ENCODE results near the gene CDH3. TPM values are rescaled to one million over a fixed set of nuclear protein-coding genes. Genes with fewer than 3 reads are reported as not detected.
A peak's percentile ranks its signal among the peaks of the same experiment; 100 is the strongest.

The CDH3 gene
- polyA plus RNA-seq, 6 donors from 2014 or later = 0.25 TPM; not detected in 5

DNA sequence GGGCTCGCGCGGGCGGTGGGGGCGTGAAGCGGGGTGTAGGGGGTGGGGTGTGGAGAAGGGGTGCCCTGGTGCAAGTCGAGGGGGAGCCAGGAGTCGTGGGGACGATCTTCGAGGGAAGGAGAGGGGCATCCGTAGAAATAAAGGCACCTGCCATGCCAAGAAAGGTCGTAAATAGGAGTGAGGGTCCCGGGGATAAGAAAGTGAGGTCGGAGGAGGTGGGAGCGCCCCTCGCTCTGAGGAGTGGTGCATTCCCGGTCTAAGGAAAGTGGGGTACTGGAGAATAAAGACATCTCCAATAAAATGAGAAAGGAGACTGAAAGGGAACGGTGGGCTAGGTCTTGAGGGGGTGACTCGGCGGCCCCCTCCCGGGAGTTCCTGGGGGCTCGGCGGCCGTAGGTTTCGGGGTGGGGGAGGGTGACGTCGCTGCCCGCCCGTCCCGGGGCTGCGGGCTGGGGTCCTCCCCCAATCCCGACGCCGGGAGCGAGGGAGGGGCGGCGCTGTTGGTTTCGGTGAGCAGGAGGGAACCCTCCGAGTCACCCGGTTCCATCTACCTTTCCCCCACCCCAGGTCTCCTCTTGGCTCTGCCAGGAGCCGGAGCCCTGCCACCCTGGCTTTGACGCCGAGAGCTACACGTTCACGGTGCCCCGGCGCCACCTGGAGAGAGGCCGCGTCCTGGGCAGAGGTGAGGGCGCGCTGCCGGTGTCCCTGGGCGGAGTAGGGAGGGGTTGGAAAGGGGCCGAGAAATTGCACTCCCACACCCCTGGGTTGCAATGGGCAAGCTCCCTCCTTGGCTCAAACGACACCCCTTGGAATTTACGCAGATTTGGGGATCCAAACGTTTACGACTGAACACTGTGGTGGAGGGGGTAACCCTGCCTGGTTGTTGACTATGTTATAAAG, 92.9 kb downstream of the CDH3 start:
- no peak for DNase-seq
- no peaks in the 10 kb centered on the region for H3K36me3 Mint-ChIP-seq

DNA sequence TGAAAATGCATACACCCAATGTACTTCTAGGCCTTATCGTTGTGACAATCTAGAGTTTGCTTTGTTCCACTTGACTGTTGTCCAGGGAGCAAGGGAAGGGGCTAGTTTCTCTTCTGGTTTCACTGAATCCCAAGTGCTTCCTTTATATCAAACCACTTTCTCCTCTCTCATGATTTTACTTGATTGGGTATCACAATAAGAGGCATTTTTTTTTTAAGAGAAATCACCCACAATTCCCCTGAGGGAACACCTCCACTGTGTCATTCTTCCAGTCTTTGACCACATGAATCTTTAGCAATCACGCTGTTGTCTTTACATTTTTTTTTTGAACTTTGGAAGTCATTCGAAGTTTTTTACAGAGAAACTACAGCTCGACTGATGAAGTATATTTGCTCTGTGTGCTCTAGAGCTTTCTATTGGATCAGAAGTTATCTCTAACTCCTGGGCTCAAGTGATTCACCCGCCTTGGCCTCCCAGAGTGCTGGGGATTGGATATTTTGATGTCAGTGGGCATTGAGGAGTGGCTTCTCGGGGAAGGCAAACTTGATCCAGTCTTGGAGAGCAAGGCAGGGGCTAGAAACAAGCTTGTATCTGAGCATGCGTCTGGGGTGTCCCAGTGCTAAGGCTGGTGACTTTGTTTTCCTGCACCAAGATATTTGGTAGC, 95.0 kb downstream of the CDH3 start:
- H3K27ac Mint-ChIP-seq = peak overlapping the region in 1 of 6 donors; percentile 28
- H3K4me1 Mint-ChIP-seq = peaks cover 22 to 32% (median 24%) of the 10 kb centered on the region in 3 donors
- DNase-seq = no peak
- peaks cover 34 to 54% (median 39%) of the 10 kb centered on the region in 3 donors for H3K27me3 Mint-ChIP-seq
- peaks cover 0 to 7% (median 0%) of the 10 kb centered on the region in 7 donors for H3K9me3 Mint-ChIP-seq
- H3K36me3 Mint-ChIP-seq = no peaks in the 10 kb centered on the region
- no peak overlapping the region for H3K4me3 Mint-ChIP-seq
- no peak for ATAC-seq (ENCODE audit: low read depth in 2 of 2)

More for the DNA sequence above, 92.9 kb downstream of the CDH3 start:
- peak overlapping the region in 5 of 8 donors; percentile 29 to 69 (median 58) for H3K4me3 Mint-ChIP-seq
- ATAC-seq (ENCODE audit: low read depth in 2 of 2) = no peak
- peaks cover 22 to 32% (median 24%) of the 10 kb centered on the region in 3 donors for H3K4me1 Mint-ChIP-seq
- no peak overlapping the region for H3K27ac Mint-ChIP-seq
- H3K27me3 Mint-ChIP-seq = peaks cover 34 to 59% (median 47%) of the 10 kb centered on the region in 3 donors
- H3K9me3 Mint-ChIP-seq = peaks cover 0 to 7% (median 0%) of the 10 kb centered on the region in 7 donors

DNA sequence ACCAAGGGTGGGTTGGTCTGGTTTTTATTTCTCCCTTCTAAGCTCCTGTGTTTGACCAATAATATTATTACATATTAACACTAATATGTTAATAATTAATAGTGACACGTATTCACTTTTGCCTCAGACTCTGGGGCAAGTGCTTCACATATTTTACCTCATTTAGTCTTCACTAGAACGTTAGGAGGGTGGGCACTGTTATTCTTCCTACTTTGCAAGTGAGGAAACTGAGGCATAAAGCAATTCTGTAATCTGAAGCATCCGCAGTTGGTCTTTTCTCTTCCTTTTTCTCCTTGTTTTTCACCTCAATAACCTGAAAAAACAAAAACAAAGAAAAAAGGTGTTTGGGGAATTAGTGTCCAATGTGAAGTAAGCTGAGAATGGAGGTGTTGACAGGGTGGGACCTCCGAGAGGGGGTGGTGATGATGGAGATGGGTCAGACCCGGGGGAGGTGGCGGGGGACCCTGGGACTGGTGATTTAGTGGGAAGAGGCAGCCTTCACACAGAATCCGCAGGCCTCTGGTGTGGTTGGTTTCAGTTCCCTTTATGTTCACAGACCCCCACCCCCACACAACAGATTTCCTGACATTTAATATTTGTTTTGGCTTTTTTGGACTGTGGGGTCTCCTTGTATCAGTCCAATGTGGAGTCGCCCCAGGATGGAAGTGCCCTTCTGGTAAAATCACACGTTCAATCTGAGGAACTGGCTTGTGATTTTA, 95.7 kb downstream of the CDH3 start:
- Mint-ChIP-seq H3K36me3 (no peaks in the 10 kb centered on the region), H3K27ac (peak overlapping the region in 2 of 6 donors; percentile 28 to 71), H3K4me1 (peaks cover 22 to 32% (median 24%) of the 10 kb centered on the region in 3 donors), H3K9me3 (peaks cover 0 to 6% (median 0%) of the 10 kb centered on the region in 7 donors), H3K4me3 (peak overlapping the region in 3 of 8 donors; percentile 42 to 70 (median 60)), H3K27me3 (peaks cover 32 to 51% (median 35%) of the 10 kb centered on the region in 3 donors)
- no peak for DNase-seq
- ATAC-seq (ENCODE audit: low read depth in 2 of 2) = peak in 1 of 2 donors; percentile 59

DNA sequence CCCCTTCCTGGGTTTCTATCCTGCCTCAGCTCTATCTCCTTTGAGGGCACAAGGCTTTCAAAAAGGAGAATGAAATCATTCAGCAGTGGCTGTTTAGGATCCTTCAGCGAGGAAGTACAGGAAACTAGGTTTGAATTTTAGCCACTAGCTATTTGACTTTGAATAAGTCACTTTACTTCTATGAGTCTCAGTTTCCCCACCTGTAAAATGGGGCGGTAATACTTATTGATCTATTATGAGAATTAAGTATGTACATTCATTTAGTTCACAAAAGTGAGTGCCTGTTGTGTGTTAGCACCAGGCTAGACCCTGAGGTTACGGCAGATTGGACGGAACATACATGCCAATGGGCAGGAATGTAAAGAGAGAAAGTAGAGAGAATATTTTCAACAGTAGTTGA, 98.6 kb downstream of the CDH3 start:
- Mint-ChIP-seq H3K27ac (no peak overlapping the region), H3K9me3 (no peaks in the 10 kb centered on the region), H3K4me3 (no peak overlapping the region), H3K27me3 (peaks cover 11 to 36% (median 17%) of the 10 kb centered on the region in 3 donors), H3K36me3 (no peaks in the 10 kb centered on the region), H3K4me1 (peaks cover 14 to 24% (median 14%) of the 10 kb centered on the region in 3 donors)
- DNase-seq (no peak), ATAC-seq (ENCODE audit: low read depth in 2 of 2) (no peak)

DNA sequence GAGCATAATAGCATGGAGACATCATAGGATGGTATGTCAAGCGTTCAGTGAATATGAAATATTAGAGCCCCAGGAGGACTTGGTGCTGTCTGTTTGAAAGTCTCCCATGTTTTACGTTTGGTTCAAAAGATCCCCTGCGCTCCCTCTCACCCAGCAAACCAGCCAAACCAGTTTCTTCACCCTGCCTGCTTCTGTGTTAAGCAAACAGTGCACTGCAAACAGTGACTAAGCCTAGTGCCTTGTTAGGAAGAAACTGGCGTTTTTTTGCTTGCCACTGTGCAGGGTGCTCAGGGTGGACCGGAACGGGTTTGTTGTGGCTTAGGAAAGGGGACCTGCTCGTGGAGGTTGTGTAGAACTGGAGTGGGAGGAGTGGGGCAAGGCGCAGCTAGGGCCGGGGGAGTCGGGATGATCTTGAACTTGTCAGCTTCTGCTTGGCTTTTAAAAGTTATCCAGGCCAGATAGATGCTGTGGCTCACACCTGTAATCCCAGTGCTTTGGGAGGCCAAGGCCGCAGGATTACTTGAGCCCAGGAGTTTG, 99.7 kb downstream of the CDH3 start:
- DNase-seq (no peak), ATAC-seq (ENCODE audit: low read depth in 2 of 2) (no peak)
- H3K4me1 Mint-ChIP-seq = peaks cover 13 to 20% (median 14%) of the 10 kb centered on the region in 3 donors
- H3K27me3 Mint-ChIP-seq = peaks cover 19 to 35% (median 22%) of the 10 kb centered on the region in 3 donors
- H3K4me3 Mint-ChIP-seq = no peak overlapping the region
- no peaks in the 10 kb centered on the region for H3K36me3 Mint-ChIP-seq
- no peaks in the 10 kb centered on the region for H3K9me3 Mint-ChIP-seq
- peak overlapping the region in 1 of 6 donors; percentile 17 for H3K27ac Mint-ChIP-seq

DNA sequence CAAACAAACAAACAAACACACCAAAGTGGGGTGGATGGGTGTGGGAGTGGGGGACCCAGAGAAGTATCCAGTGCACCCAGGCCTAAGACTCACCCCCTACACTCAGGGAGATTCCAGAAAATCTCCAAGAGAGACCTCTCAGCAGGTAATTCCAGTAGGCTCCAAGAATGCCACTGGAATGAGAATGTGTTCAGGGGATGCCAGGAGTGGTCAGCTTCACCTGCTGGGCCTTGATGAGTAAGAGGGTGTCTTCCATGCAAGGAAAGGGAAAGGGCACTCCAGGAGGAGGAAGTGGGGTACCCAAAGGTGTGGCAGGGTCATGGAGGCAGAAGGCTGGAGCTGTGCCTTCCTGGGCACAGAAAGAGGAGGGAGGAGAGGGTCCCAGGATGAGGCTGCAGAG, 101.8 kb downstream of the CDH3 start:
- ATAC-seq (ENCODE audit: low read depth in 2 of 2) (no peak), DNase-seq (no peak)
- H3K27ac Mint-ChIP-seq = no peak overlapping the region
- peaks cover 18 to 37% (median 19%) of the 10 kb centered on the region in 3 donors for H3K27me3 Mint-ChIP-seq
- peaks cover 0 to 2% (median 0%) of the 10 kb centered on the region in 3 donors for H3K4me1 Mint-ChIP-seq
- H3K36me3 Mint-ChIP-seq = no peaks in the 10 kb centered on the region
- H3K4me3 Mint-ChIP-seq = no peak overlapping the region
- H3K9me3 Mint-ChIP-seq = no peaks in the 10 kb centered on the region

DNA sequence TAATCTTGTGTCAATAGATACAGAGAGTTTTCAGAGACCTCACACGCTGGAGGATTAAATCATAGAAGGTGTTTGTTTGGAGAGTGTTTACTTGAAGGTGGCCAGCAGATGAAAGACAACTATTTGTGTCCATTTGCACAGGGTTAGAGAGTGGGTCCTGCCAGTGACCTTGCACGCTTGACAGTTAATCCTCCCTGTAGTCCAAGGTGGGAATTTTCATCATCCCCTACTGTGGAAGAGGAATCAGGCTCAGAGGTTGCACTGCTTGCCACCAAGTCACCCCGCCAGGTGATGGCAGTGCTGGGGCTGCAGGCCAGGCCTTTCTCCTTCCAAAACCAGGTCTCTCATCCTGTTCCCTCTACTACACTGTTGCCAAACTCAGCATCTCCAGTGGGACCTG, 104.3 kb downstream of the CDH3 start:
- DNase-seq = no peak
- H3K36me3 Mint-ChIP-seq = no peaks in the 10 kb centered on the region
- no peaks in the 10 kb centered on the region for H3K9me3 Mint-ChIP-seq
- H3K27me3 Mint-ChIP-seq = peaks cover 10 to 31% (median 19%) of the 10 kb centered on the region in 3 donors
- H3K4me1 Mint-ChIP-seq = no peaks in the 10 kb centered on the region
- H3K4me3 Mint-ChIP-seq = no peak overlapping the region
- no peak for ATAC-seq (ENCODE audit: low read depth in 2 of 2)
- H3K27ac Mint-ChIP-seq = peak overlapping the region in 1 of 6 donors; percentile 20

Other genes with a start within 250 kb of the CDH3 start
- gene SMPD3, start 196.8 kb upstream of the CDH3 start, polyA plus RNA-seq (ENCODE audit: low read depth in 6 of 6) = 1 to 10 TPM in 1 of 6 donors, under 1 TPM in 4, not detected in 1; 0.18 to 2.2 (median 0.41) TPM
- 10 to 100 TPM; 11.0 to 17.4 (median 13.5) TPM for gene ZFP90, start 106.0 kb upstream of the CDH3 start, polyA plus RNA-seq (ENCODE audit: low read depth in 6 of 6)
- not detected for gene CDH1, start 92.0 kb downstream of the CDH3 start, polyA plus RNA-seq (ENCODE audit: low read depth in 6 of 6)
- 10 to 100 TPM in 3 of 6 donors, 1 to 10 TPM in 3; 8.5 to 17.0 (median 10.8) TPM for gene TANGO6, start 198.2 kb downstream of the CDH3 start, polyA plus RNA-seq (ENCODE audit: low read depth in 6 of 6)

All from naive B cell (primary cell).